ENCODE results near the gene BTBD16.

BTBD16 gene

DNA sequence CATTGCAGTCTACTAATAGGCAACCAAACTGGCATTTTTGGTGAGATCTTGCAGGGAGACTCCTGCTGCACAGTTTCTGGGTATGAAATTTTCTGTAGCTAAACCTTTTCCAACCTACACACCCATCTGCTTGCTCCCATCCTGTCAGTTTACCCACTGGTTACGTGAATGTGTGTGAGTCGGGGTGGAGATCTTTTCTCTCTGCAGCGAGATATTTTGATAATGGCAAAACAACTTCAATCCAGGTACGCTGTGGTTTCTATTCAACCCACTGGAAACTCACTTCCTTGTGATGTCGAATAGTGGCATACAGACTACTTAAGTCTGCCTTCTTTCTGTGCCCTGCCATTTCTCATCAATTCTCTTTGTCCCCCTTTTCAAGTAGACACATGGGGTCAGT, 107.9 kb downstream of the BTBD16 start:
- H3K4me1 ChIP-seq (ENCODE audit: control insufficient read depth, insufficient read depth, low read length), result no peaks in the 10 kb centered on the region
- H3K9me3 ChIP-seq (ENCODE audit: control insufficient read depth, insufficient read depth, low read depth, low read length), result no peaks in the 10 kb centered on the region
- H3K36me3 ChIP-seq (ENCODE audit: control insufficient read depth, insufficient read depth, low read length), result peaks cover 9% of the 10 kb centered on the region

DNA sequence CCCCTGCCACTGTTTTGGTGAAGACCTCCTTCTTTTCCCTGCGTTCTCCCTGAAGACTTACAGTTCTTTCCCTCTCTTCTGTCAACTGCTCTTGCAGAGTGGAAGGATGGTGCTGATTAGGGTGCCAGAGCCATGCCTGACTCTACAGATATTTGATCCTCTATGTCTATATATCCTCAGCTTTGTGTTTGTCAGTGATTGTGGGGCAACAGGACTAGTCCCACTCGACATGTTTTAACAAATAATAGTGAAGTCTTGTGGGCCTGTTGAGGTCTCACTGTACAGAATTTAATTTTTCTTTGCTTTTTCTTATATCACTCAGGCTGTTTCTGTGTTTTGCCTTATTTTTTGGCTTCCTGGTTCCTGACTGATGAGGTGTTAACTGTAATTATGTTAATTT, 108.4 kb downstream of the BTBD16 start:
- H3K4me3 ChIP-seq (ENCODE audit: low read depth, low read length), result no peak overlapping the region
- no peak overlapping the region for H3K9ac ChIP-seq (ENCODE audit: low read length)
- H3K4me1 ChIP-seq (ENCODE audit: control insufficient read depth, insufficient read depth, low read length), result no peaks in the 10 kb centered on the region
- no peak overlapping the region for H3K27ac ChIP-seq (ENCODE audit: low read depth, low read length)
- peaks cover 9% of the 10 kb centered on the region for H3K36me3 ChIP-seq (ENCODE audit: control insufficient read depth, insufficient read depth, low read length)
- H3K9me3 ChIP-seq (ENCODE audit: control insufficient read depth, insufficient read depth, low read depth, low read length), result no peaks in the 10 kb centered on the region
- H3K27me3 ChIP-seq (ENCODE audit: control insufficient read depth, insufficient read depth, low read length), result no peaks in the 10 kb centered on the region

More for the DNA sequence above, 107.9 kb downstream of the BTBD16 start:
- 0 out of 2 replicates have a peak, but pooled peaks cover under 1% of the 10 kb centered on the region for H3K27me3 ChIP-seq (ENCODE audit: control insufficient read depth, insufficient read depth, low read length)
- no peak overlapping the region for H3K9ac ChIP-seq (ENCODE audit: low read length)
- no peak overlapping the region for H3K27ac ChIP-seq (ENCODE audit: low read depth, low read length)
- H3K4me3 ChIP-seq (ENCODE audit: low read depth, low read length), result no peak overlapping the region

DNA sequence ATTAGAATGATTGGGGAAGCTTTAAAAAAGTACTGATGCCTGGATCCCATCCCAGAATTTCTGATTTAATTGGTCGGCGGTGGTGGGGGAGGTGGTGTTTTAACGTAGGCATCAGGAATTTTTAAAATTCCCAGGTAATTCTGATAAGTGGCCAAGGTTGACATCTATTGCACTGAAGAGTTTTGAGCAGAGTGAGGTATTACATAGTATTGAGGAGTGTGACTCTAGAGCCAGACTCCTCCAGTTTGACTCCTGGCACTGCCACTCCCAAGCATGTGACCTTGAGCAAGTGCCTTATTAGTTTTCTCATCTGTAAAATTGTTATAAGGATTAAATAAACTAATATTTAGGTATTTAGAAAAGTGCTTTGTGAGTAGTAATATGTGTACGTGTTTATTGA, 109.6 kb downstream of the BTBD16 start:
- H3K4me3 ChIP-seq (ENCODE audit: low read depth, low read length), result no peak overlapping the region
- no peak overlapping the region for H3K9ac ChIP-seq (ENCODE audit: low read length)
- H3K4me1 ChIP-seq (ENCODE audit: control insufficient read depth, insufficient read depth, low read length), result no peaks in the 10 kb centered on the region
- no peaks in the 10 kb centered on the region for H3K9me3 ChIP-seq (ENCODE audit: control insufficient read depth, insufficient read depth, low read depth, low read length)
- peaks cover 9% of the 10 kb centered on the region for H3K36me3 ChIP-seq (ENCODE audit: control insufficient read depth, insufficient read depth, low read length)
- no peak overlapping the region for H3K27ac ChIP-seq (ENCODE audit: low read depth, low read length)
- no peaks in the 10 kb centered on the region for H3K27me3 ChIP-seq (ENCODE audit: control insufficient read depth, insufficient read depth, low read length)

DNA sequence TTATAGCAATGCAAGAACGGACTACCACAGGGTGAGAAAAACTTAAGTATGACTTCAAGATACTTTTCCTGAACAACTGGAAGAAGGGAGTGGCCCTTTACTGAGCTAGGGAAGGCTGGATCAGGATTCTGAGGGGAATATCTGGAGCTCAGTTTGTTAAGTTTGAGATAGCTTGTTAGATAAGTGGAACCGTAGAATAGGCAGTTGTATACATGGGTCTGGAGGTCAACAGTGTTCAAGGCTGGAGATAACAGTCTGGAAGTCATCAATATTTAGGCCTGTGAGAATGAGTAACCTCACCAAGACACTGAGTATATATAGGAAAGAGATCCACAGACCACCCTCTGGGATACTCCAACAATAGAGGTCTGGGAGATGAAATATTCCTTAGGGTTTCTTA, 110.6 kb downstream of the BTBD16 start:
- Histone ChIP-seq H3K9me3 (ENCODE audit: control insufficient read depth, insufficient read depth, low read depth, low read length) (no peaks in the 10 kb centered on the region), H3K27ac (ENCODE audit: low read depth, low read length) (no peak overlapping the region), H3K36me3 (ENCODE audit: control insufficient read depth, insufficient read depth, low read length) (peaks cover 9% of the 10 kb centered on the region), H3K9ac (ENCODE audit: low read length) (no peak overlapping the region), H3K27me3 (ENCODE audit: control insufficient read depth, insufficient read depth, low read length) (no peaks in the 10 kb centered on the region), H3K4me1 (ENCODE audit: control insufficient read depth, insufficient read depth, low read length) (no peaks in the 10 kb centered on the region), H3K4me3 (ENCODE audit: low read depth, low read length) (no peak overlapping the region)

DNA sequence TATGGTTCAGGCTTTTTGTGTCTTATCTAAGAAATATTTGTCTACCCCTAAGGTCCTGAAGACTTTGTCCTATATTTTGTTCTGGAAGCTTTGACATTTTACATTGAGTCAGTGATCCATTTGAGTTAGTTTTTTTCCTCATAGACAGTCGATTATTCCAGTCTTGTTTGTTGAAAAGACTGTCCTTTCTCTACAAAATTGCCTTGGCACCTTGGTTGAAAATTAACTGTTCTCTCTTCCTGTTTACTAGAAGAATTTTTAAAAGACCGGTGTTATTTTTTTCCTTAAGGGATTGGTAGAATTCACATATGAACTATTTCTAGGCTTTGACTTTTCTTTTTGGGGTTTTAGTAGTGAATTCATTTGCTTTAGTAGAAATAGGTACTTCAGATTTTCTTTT, 115.4 kb downstream of the BTBD16 start:
- H3K9me3 ChIP-seq (ENCODE audit: control insufficient read depth, insufficient read depth, low read depth, low read length), result no peaks in the 10 kb centered on the region; the same call in none of the 2 replicates
- H3K4me1 ChIP-seq (ENCODE audit: control insufficient read depth, insufficient read depth, low read length), result no peaks in the 10 kb centered on the region
- H3K36me3 ChIP-seq (ENCODE audit: control insufficient read depth, insufficient read depth, low read length), result peaks cover 6% of the 10 kb centered on the region
- no peak overlapping the region for H3K4me3 ChIP-seq (ENCODE audit: low read depth, low read length)
- no peak overlapping the region for H3K27ac ChIP-seq (ENCODE audit: low read depth, low read length)
- no peaks in the 10 kb centered on the region for H3K27me3 ChIP-seq (ENCODE audit: control insufficient read depth, insufficient read depth, low read length)
- no peak overlapping the region for H3K9ac ChIP-seq (ENCODE audit: low read length)

DNA sequence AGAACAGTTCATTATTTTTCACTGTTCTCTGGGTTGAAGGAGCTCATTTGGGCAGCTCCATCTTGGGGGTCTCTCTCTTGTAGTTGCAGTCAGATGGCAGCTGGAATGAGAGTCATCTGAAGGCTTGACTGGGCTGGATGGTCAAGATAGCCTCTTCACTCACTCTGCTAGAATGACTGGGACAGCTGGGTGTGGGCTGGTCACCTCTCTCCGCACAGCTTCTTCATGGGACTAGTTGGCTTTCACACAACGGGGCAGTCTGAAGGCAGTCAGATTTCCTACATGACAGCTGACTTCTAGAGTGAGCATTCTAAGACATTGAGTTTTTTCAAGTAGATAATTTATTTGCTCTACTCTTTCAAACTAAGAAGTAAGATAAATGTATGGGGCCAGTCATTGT, 116.5 kb downstream of the BTBD16 start:
- no peaks in the 10 kb centered on the region; the same call in none of the 2 replicates for H3K9me3 ChIP-seq (ENCODE audit: control insufficient read depth, insufficient read depth, low read depth, low read length)
- no peaks in the 10 kb centered on the region for H3K4me1 ChIP-seq (ENCODE audit: control insufficient read depth, insufficient read depth, low read length)
- H3K9ac ChIP-seq (ENCODE audit: low read length), result no peak overlapping the region
- peaks cover 6% of the 10 kb centered on the region for H3K36me3 ChIP-seq (ENCODE audit: control insufficient read depth, insufficient read depth, low read length)
- no peak overlapping the region for H3K27ac ChIP-seq (ENCODE audit: low read depth, low read length)
- H3K27me3 ChIP-seq (ENCODE audit: control insufficient read depth, insufficient read depth, low read length), result no peaks in the 10 kb centered on the region
- H3K4me3 ChIP-seq (ENCODE audit: low read depth, low read length), result no peak overlapping the region

Measured in HUES6 (cell line).